ENCODE data around the gene PCBD2.
A peak's percentile ranks its signal among the peaks of the same experiment; 100 is the strongest.
"Not testable (repeated sequence)": the region's sequence is repeated elsewhere in the genome, so short reads cannot be mapped to it uniquely, and the experiment has no call there.

The PCBD2 gene

GRCh38 chr5:134904610-134905245 is at the start of gene PCBD2:
Gene PCBD2 (plus strand): TSS chr5:134905131. CDS start chr5:134905140, 9 bp downstream.
- CTCF ChIA-PET: interaction anchor here (0.5 to 1.4 kb wide), 16 partner anchors 8 to 1823 kb away, joined by 3 to 6 read pairs (median 3); partner anchors contain the start of gene TXNDC15
- DNase-seq (ENCODE audit: extremely low spot score): peak; percentile 90
- POLR2A ChIA-PET: interaction anchor here (0.7 to 2.2 kb wide), 30 partner anchors 8 to 289 kb away, joined by 3 to 28 read pairs (median 4); partner anchors contain the start of genes C5orf24, CAMLG, DDX46 and TXNDC15
- TF ChIP-seq LEF1 (IDR thresholded peaks at IDR 0.05; ENCODE audit: borderline replicate concordance): peak; percentile 83; the same call in 1 of the 2 replicates
- TF ChIP-seq ELF4 (IDR thresholded peaks at IDR 0.05): no peak
- TF ChIP-seq PKNOX1 (IDR thresholded peaks at IDR 0.05): peak; percentile 47; the same call in 1 of the 2 replicates
- peak; percentile 56; the same call in 1 of the 2 replicates for TF ChIP-seq ARNT (IDR thresholded peaks at IDR 0.05)

- CTCF ChIA-PET; DNase-seq (ENCODE audit: extremely low spot score); POLR2A ChIA-PET: not testable (repeated sequence)
Observed at GRCh38 chr5:134856465-134856864, 48.5 kb upstream of the PCBD2 start.

- TF ChIP-seq ZNF384 (IDR thresholded peaks at IDR 0.05): no peak
- TF ChIP-seq SUZ12 (IDR thresholded peaks at IDR 0.05): no peak
- TF ChIP-seq FOXK2 (IDR thresholded peaks at IDR 0.05): no peak
- no peak for TF ChIP-seq HDGF (IDR thresholded peaks at IDR 0.05; ENCODE audit: borderline replicate concordance)
- no peak for TF ChIP-seq FOXM1 (IDR thresholded peaks at IDR 0.05; ENCODE audit: borderline replicate concordance)
- no peak for TF ChIP-seq LEF1 (IDR thresholded peaks at IDR 0.05; ENCODE audit: borderline replicate concordance)
- ChIA-PET CTCF (no interaction called here), POLR2A (interaction anchor here (0.6 to 0.7 kb wide), 2 partner anchors 12 to 110 kb away, joined by 3 read pairs; partner anchors contain the start of gene C5orf24)
- no peak for DNase-seq (ENCODE audit: extremely low spot score)
Observed at GRCh38 chr5:134857401-134857800, 47.5 kb upstream of the PCBD2 start.

- TF ChIP-seq LEF1 (IDR thresholded peaks at IDR 0.05; ENCODE audit: borderline replicate concordance) (no peak), CTBP1 (IDR thresholded peaks at IDR 0.05; ENCODE audit: borderline replicate concordance) (no peak), ELF4 (IDR thresholded peaks at IDR 0.05) (no peak), NFRKB (IDR thresholded peaks at IDR 0.05) (no peak)
- ChIA-PET CTCF (interaction anchor here (0.7 kb wide), 1 partner anchor 372 kb away, joined by 3 read pairs; no protein-coding TSS in a partner anchor), POLR2A (interaction anchor here (2.0 kb wide), 1 partner anchor 10 kb away, joined by 11 read pairs; the partner anchor contains the start of gene TXNDC15)
- no peak for DNase-seq (ENCODE audit: extremely low spot score)
Observed at GRCh38 chr5:134864707-134865106, 40.2 kb upstream of the PCBD2 start.

- CTCF ChIA-PET: no interaction called here
- TF ChIP-seq ELF4 (IDR thresholded peaks at IDR 0.05): no peak
- TF ChIP-seq L3MBTL2 (conservative IDR thresholded peaks at IDR 0.05): no peak
- TF ChIP-seq ARNT (IDR thresholded peaks at IDR 0.05): no peak
- no peak for TF ChIP-seq CTBP1 (IDR thresholded peaks at IDR 0.05; ENCODE audit: borderline replicate concordance)
- no peak for TF ChIP-seq PKNOX1 (IDR thresholded peaks at IDR 0.05)
- no peak for TF ChIP-seq NFRKB (IDR thresholded peaks at IDR 0.05)
- no peak for TF ChIP-seq TARDBP (IDR thresholded peaks at IDR 0.05)
- no peak for TF ChIP-seq HDGF (IDR thresholded peaks at IDR 0.05; ENCODE audit: borderline replicate concordance)
- no peak for TF ChIP-seq SUZ12 (IDR thresholded peaks at IDR 0.05)
- no peak for TF ChIP-seq BHLHE40 (IDR thresholded peaks at IDR 0.05; ENCODE audit: borderline replicate concordance)
- no peak for TF ChIP-seq FOXM1 (IDR thresholded peaks at IDR 0.05; ENCODE audit: borderline replicate concordance)
- no peak for TF ChIP-seq ZNF384 (IDR thresholded peaks at IDR 0.05)
- TF ChIP-seq SP1 (IDR thresholded peaks at IDR 0.05): no peak
- no peak for TF ChIP-seq LEF1 (IDR thresholded peaks at IDR 0.05; ENCODE audit: borderline replicate concordance)
- POLR2A ChIA-PET: interaction anchor here (0.7 to 2.6 kb wide), 16 partner anchors 9 to 605 kb away, joined by 3 to 28 read pairs (median 5); partner anchors contain the start of genes C5orf24, CAMLG and PCBD2
- no peak for DNase-seq (ENCODE audit: extremely low spot score)
Observed at GRCh38 chr5:134873494-134873893, 31.4 kb upstream of the PCBD2 start.

- peak; percentile 87 for DNase-seq (ENCODE audit: extremely low spot score)
- no peak for TF ChIP-seq LEF1 (IDR thresholded peaks at IDR 0.05; ENCODE audit: borderline replicate concordance)
- TF ChIP-seq L3MBTL2 (conservative IDR thresholded peaks at IDR 0.05): peak; percentile 65
- TF ChIP-seq ELF4 (IDR thresholded peaks at IDR 0.05): peak; percentile 50
- no peak for TF ChIP-seq ZNF384 (IDR thresholded peaks at IDR 0.05)
- TF ChIP-seq NFRKB (IDR thresholded peaks at IDR 0.05): peak; percentile 64
- POLR2A ChIA-PET: interaction anchor here (0.7 to 2.6 kb wide), 19 partner anchors 9 to 606 kb away, joined by 3 to 28 read pairs (median 5); partner anchors contain the start of genes C5orf24, CAMLG and PCBD2
- CTCF ChIA-PET: interaction anchor here (0.5 to 1.1 kb wide), 2 partner anchors 15 to 31 kb away, joined by 4 to 7 read pairs; partner anchors contain the start of gene PCBD2
Observed at GRCh38 chr5:134873987-134874830, 30.7 kb upstream of the PCBD2 start, which contains the start of gene TXNDC15. Gene TXNDC15 (plus strand): TSS chr5:134874371. CDS start chr5:134874428, 57 bp downstream.
